NCI-H446 treated with DMSO at 0.1 percent for 48 hours (cell line): Measurements from ENCODE around the gene AQP1.

ENCODE experiments used
- DNase-seq: peaks from one replicate; lab custom pipeline; 2025; lab: John Stamatoyannopoulos, UW

AQP1 gene

DNA sequence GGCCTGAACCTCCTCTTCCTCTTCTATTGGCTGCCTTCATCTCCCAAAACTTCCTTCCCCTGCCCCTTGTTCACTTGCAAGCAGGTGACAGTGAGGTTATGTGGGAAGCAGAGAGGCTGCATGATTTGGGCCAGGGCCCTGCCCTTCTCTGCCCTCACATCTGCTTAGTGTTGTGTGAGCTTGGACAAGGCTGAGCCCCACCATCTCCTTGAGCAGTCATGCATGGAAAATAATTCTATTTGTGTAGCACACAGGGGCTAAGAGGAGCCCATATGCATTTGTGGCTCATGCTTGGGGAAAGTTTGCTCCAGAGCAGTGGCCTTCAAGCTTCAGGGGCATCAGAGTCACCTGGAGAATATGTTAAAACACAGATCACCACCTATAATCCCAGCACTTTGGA, 26.8 kb upstream of the AQP1 start:
- no peak for DNase-seq

DNA sequence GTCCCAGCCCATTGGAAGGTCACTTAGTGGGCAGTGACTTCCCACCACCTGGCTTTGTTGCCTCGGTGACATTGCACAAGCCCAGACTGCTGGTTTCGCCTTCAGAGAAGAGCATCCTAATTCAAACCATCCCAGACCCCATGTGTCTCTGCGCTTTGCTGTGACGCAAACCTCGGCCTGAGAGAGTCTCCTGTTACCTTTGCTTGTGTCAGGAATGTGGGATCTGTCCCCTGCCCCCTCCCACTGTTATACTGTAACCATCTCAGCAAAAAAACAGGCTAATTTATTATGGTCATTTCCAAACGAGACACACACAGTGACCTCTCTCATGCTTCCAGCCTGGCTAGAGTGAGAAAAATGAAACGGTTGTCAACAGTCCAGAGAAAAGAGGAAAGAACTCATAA, 25.0 kb upstream of the AQP1 start:
- DNase-seq = no peak

DNA sequence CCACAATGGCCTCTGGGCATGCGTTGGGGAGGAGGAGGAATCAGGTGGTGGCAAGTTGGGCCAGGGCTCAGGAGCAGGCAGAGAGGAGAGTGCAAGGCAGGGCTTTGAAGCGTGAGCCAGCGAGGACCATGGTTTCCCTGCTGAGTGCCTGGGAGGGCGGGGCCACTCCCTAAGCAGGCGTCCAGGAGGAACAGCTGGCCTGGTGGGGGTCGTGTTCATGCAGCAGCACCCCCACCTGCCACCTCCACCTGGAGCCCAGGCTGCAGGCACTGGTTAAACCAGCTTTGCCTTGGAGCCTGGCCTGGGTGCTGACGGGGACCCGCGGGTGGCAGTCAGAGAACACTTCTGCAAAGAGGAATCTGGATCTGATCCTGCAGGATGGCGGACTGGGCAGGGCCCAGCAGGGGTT, 24.2 kb upstream of the AQP1 start:
- DNase-seq = no peak

DNA sequence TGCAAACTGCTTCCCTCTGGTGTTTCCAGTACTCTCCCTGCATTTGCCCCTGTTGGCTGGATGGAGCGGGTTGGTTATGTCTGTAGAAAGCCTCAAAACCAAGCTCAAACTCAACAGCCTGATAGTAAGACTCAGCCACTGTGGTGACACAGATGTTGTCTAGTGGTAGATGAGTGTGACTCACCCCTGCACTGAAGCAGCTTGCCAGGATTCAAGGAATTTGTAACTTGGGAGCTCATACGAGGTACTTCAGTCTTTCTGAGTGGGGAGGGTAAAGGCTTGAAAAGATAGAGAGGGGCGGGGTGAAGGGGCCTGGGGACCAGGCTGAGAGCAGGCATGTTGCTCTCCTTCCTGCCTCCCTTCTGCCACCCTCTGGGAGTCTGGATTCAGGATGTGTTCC, 22.9 kb upstream of the AQP1 start:
- DNase-seq = peak; percentile 39

DNA sequence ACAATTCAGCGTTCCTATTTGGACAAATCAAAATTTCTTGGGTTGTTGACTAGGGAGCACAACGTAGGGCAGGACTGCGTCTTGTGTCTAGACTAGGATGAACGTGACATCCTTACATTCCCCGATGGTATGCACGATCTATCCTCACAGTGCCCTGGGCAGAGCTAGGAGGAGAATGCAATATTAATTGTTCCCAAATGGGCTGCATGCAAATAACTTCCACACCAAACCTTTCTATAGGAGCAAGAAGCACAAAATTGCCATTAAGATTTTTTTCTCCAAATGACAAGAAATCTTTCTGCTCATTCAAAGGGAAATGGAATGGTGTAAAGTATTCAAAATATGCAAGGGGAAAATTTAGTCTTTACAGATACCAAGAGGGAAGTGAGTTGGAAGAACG, 21.4 kb upstream of the AQP1 start:
- DNase-seq = no peak

DNA sequence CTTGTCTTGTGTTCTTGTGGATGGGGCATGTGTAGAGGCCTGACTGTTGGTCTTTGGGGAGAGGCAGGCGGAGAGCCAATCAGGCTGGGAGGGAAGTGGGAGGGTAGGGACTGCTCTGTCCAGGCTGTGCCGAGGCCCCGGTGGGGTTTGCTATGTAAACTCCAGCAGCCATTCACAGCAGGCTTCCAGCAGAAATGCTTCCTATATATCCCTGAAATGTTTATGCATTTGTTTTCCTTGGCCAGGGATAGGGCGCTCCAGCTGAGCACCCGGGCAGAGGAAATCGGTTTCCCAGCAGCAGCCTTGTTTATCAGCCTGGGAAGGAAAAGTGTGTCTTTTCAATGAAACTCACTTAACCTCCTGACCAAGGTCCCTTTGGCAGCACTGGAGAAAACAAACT, 18.3 kb upstream of the AQP1 start:
- DNase-seq = peak; percentile 9

DNA sequence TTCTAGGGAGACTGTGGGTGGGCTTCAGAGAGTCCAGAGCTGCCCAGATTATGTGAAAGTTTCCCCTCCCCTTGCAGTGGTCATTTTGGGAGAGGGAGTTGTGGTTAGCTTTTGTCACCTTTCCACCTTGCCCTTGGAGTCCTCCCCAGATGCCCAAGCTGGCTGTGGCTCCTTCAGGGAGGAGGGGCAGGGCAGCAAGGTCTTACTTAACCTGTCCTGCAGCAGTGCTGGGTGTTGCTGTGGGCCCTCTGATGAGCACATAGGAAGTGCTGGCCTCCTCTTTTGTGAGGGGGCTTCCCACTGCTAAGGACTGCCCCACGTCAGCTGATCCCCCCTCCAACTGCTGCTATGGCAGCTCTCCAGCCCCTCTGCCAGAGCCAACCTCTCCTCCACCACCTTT, 17.6 kb upstream of the AQP1 start:
- no peak for DNase-seq

DNA sequence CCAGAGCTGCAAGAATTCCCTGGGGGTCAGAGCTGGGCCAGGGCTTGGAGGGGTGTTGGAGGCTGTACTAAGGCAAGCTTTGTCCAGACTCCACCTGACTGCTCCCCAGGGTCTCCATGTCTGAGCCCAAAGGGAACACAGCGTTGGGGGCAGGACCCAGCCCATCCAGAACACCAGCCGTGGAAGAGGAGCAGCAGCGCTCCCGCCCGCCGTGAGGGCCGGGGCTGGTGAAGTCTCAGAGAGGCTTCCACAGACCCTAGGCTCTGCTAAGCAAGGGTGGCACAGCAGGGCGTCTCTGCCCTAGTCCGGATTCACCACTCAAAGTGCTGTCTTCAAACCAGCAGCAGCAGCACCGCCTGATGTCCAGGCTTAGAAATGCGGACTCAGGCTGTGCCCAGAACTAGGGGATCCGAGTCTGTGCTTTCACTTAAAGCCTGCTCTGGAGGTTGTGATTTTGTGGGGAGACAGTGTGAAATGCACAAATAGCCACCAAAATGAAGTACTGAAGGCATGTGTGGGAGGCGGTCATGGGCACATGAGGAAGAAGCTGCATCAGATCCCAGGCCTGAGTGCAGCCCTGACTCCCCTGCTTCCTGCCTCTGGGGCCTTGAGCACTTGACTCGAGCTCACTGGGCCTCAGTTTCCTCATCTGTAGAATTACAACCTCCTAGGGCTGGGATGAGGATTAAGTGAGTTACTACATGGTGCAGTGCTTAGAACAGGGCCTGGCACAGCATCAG, 16.6 kb upstream of the AQP1 start:
- DNase-seq = no peak

DNA sequence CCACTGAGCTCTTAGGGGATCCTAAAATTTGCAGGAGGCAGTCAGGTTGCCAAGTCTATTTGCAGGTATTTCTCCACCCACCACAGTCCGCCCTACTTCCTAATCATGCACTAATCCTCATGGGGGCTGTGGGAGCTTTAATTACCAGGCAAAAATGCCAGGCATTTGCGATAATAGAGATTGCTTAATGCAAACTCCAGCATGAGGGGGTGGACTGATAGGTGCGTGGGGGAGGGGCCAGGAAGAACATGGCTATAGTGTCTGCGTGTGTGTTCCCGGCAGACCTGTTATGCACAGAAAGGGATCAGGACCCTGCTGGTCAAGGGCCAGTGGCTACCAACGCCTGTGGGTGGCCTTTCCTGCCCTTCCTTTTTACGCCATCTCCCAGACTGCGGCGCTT, 15.6 kb upstream of the AQP1 start:
- DNase-seq = no peak

DNA sequence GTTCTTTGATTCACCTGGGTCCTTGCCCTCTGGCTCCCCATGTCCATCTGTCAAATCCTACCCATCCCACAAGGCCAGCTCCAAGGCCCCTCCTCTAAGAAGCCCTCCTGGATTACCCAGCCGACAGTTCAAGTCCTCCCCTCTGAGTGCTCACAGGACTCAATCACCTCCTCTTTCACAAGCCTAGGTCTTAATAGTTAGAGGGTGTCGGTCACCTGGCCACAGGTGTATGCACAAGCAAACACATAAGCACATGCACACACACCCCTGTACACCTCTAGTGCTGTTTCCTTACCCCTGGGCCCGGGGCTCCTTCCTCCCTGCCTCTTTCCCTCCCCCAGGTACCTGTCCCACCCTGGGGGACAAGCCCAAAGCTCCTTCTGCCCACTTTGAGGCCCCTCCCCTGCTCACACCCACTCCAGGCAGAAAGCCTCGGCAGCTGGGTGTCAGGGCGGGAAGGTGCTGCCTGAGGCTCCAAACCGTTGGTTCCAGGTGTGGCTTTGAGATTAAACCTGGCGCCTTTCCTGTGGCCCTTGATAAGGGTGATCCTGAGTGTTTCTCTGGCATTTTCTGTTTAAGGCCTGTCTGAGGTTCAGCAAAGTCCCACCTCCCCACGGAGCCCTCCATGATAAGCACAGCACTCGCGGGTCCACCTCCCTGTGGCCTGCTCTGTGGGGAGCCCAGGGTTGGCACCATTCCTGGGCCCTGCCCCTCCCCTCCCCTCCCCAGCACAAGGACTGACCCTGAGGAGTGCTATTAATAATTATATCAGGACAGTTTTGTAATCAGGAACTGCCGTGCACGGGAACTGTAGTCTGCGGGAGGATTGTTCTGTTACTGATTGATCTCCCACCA, 14.6 kb upstream of the AQP1 start:
- no peak for DNase-seq

DNA sequence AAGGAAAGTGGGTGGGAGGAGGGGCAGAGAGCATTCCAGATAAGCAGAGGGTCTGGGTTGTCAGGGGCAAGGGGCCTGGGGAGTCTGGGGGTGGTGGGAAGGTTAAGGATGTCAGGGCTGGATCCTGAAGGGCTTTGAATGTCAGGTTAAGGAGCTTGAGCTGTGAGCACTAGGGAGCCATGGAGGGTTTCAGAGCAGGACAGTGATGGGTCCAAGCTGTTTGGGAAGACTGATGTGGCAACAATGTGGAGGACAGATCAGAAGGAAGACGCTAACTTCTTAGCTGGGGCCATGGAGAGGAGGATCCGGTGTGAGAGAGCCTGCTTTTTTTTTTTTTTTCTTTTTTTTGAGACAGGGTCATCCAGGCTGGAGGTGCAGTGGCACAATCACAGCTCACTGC, 13.9 kb upstream of the AQP1 start:
- DNase-seq = no peak

DNA sequence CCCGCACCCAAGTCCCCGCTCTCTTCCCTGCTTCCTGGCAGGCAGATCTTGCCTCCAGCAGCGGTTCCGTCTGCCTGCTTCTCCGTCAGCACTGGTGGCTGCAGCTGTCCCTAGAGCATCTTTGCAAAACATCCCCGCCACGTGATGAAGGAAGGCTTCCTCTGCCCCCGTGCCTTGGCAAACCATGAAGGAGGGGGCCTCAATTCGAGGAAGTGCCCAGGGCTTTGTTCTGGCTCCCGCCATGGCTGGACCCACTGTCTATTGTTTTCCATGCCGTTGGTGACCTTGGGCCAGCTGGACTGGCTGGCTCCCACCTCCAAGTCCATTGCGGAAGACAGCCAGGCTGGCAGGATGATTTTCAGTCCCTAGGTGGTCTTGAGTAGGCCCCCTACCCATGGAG, 13.2 kb upstream of the AQP1 start:
- DNase-seq = no peak

DNA sequence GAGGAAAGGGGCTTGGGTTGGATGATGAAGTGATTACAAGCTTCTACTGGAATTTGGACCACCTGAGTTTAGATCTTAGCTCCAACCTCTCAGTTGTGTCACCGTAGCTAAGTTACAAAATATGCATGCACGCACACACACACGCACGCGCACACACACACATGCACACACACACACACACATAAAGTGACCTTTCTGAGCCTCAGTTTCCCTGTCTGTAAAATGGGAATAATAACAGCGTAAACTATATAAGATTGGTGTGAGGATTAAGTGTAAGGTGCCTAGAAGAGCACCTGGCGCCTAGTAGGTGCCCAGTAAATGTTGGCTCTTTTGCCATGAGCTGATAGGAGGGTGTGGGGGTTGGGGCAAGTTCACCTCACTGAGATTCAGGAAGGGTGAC, 12.6 kb upstream of the AQP1 start:
- no peak for DNase-seq

DNA sequence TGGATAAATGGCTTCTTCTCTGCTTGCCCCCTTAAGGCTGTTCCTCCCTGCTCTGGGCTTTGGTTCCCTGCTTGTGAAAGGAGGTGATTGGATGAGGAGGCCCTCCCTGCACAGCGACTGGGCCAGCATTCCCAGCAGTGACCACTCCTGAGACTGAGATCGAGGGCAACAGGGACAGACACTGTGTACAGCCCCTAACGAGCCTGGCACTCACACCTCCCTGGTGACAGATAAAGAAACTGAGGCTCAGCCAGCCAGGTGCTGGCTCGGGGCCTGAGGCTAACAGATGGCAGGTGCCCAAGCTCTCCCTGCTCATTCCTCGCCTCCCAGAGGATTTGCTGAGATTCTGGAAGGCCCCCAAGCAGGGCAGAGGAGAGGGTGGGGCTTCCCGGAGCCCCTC, 12.0 kb upstream of the AQP1 start:
- DNase-seq = no peak

DNA sequence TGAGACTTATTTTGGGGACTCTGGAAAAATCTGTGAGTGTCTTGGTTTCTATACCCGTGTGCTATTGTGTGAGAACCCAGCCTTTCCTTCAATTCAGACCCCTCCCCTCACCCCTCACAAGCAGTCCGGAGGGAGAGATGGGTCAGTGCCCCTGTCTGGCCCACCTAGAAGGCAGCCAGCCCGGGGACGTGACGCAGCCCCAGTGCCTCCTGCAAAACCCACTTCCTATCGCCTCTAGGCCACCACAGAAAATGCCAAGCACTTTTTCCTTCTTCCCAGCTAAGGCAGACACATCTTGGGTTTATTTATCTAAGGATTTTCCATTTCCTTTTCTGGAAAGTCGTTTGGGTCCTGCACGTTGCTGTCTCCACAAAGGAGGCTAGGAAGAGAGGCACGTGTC, 11.6 kb upstream of the AQP1 start:
- DNase-seq = no peak

DNA sequence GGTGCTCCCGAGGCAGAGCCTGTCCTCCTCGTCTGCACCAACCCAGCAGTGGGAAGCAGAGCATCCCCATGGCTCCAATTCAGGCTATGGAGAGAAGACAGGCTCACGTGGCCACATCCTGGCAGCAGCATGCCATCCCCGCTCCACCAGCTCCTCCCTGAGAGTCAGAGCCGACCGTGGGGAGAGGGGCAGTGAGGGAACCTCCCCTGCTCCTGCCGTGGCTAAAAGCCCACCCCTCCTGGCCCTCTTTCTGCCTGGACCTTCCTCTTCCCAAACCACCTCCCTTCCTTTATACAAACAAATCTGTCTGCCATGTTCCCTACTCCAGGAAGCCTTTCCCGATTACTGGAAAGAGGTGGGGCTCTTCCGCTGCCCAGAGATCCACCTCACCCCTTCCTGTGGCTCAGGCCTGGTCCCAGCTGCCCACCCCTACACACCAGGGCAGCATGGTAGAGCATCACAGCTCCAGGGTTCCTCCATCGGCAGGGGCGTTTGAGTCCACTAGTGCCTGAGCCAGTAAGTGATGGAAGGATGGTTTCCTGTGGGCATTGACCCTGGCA, 10.8 kb upstream of the AQP1 start:
- no peak for DNase-seq

DNA sequence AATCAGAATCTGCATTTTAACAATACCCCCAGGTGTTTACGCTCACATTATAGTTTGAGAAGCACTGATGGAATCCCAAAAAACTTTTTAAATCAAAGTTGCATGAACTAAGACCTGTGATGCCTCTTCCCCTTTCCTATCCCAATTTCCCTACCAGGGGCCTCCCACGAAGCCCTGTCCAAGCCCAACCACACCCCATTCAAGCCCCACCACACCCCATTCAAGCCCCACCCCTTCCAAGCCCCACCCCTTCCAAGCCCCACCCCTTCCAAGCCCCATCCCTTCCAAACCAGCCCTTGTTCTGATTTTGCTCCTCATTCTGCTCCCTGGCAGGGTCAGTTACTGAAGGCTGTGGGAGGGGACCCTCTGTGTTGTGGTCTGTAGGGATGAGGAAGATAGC, 9.8 kb upstream of the AQP1 start:
- no peak for DNase-seq

DNA sequence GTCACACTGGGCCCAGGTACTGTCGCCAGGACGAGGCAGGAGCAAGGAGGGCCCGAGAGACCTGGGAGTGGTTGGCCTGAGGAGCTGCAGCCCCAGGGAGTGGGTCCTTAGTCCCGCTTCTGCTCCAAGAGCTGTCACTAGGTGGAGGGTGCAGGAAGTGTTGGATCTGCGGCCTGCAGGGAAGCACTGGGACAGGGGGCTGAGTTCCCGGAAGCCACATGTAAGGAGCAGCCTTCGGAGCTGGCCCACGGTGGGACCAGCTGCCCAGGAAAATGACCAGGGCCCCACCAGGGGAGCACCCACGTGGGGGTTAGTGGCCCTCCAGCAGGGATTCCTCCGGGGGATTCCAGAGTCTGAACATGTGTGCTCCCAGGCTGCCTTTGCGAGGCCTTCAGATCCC, 9.2 kb upstream of the AQP1 start:
- DNase-seq = no peak

DNA sequence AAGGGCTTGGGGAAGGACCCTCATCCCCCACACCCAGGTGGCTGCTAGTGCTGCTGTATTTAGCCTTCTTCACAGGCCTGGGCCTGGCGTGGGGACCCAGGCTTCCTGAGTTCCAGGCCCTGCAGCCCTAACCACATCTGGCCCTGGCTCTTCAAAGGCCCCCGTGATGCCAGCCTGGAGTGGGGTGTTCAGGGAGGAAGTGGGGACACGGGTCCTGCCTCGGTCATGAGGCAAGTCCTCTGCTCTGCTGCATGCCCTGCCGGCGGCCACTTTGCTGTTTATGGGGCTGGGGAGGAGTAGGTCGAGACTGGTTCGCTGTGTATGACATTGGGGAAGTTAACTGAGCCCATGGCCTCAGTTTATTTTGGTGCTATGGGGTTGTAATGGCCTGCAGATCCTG, 8.5 kb upstream of the AQP1 start:
- DNase-seq = no peak

DNA sequence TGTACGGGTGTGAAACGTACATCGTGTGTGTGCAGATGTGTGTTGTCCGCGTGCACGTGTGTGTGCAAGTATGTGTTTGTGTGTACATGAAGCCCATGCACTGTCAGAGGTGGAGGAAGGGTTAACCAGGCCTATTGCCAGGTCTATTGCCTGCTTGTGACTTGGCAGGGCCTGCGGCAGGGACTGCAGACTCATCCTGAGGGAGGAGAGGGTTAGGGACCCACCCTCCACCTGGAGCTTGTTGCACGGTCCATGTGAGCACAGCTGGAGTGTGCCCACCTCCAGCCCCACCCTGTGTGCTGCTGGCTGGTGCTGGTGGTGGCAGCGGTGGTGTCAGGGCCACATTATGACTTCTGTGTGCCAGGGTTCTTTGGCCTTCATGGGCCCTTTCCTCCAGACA, 7.1 kb upstream of the AQP1 start:
- DNase-seq = no peak

DNA sequence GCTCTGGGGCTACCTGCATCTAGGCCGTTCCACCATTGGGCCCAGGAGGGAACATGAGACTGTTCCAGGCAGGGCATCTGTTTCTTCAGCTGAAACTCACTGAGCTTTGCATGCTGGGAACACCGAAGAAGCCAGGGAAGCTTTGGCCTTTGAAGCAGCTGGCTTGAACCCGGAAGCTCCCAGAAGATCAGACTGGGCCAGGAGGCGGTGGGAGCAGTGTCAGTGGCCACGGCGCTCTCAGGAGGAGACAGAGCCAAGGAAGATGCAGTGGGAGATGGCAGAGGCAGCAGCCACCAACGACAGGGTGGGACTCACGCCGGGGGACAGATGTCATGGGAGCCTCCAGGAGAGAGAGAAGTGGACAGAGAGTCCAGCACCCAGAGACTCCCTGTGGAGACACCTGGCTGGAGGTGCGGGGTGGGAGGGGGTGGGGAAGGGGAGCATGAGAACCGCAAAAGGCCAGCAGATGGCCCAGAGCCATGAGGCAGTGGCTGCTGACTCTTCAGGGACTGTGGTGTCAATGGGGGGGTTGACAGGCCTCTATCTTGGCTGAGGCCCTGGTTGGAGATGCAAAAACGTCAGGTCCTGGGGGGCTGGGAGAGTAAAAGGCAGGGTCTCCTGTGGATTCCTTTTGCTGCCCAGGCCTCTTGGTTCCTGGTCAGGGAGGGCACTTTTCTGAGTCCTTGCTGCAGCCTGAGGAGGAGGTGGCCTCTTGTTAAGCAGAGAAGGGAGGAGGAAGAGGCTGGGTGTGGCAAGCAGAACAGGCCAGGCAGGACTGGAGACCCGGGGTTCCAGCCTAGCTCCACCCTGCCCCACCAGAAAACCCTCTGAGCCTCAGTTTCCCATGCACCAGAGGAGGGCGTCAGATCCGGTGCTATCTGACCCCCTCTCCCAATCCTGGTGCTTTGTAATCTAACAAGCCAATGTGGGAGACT, 6.3 kb upstream of the AQP1 start:
- no peak for DNase-seq

DNA sequence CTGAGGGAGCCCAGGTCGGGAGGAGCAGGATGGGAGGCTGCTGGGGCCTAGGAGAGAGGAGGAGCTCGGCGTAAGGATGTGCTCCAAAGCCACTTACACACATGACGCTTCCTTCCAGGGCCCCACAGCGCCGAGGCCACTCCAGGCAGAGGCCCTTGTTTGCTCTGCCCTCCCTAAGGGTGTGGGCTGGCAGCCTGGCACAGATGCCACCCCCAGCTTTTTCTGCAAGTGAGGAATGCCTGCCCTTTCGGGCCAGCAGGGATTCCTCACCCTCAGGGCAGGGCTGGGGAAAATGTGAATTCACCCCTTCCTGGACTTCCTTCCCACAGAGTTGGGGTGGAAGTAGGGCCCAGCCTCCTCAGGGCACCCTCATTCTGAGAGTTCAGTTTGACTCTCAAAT, 5.6 kb upstream of the AQP1 start:
- no peak for DNase-seq
